ENCODE data around the gene LHFPL3. TPM values are rescaled to one million over a fixed set of nuclear protein-coding genes. Genes with fewer than 3 reads are reported as not detected.

LHFPL3 gene
- total RNA-seq, 2 donors from 2014 or later, result not detected

- DNase-seq (ENCODE audit: low spot score), result no peak
- Histone ChIP-seq H3K9me3 (no peaks in the 10 kb centered on the region), H3K27me3 (no peaks in the 10 kb centered on the region), H3K4me1 (no peaks in the 10 kb centered on the region), H3K36me3 (no peaks in the 10 kb centered on the region), H3K4me3 (no peak overlapping the region), H3K27ac (no peak overlapping the region)
- TF ChIP-seq CTCF (IDR thresholded peaks at IDR 0.05), result no peak
Observed at GRCh38 chr7:104908636-104909035, 580.2 kb downstream of the LHFPL3 start.

GRCh38 chr7:104909096-104909495 lies 580.7 kb downstream of the LHFPL3 start:
- Histone ChIP-seq H3K4me3 (no peak overlapping the region), H3K27me3 (no peaks in the 10 kb centered on the region), H3K36me3 (no peaks in the 10 kb centered on the region), H3K9me3 (no peaks in the 10 kb centered on the region), H3K4me1 (no peaks in the 10 kb centered on the region), H3K27ac (no peak overlapping the region)
- no peak for TF ChIP-seq CTCF (IDR thresholded peaks at IDR 0.05)
- DNase-seq (ENCODE audit: low spot score), result no peak

GRCh38 chr7:104914421-104914820 lies 586.0 kb downstream of the LHFPL3 start:
- H3K27me3 ChIP-seq, result no peaks in the 10 kb centered on the region
- H3K9me3 ChIP-seq, result no peaks in the 10 kb centered on the region
- no peak overlapping the region for H3K4me3 ChIP-seq
- no peak for DNase-seq (ENCODE audit: low spot score)
- no peaks in the 10 kb centered on the region for H3K4me1 ChIP-seq
- no peak for TF ChIP-seq CTCF (IDR thresholded peaks at IDR 0.05)
- no peaks in the 10 kb centered on the region for H3K36me3 ChIP-seq
- no peak overlapping the region for H3K27ac ChIP-seq

- H3K27ac ChIP-seq, result no peak overlapping the region
- H3K4me3 ChIP-seq, result no peak overlapping the region
- no peak for TF ChIP-seq CTCF (IDR thresholded peaks at IDR 0.05)
- no peaks in the 10 kb centered on the region for H3K9me3 ChIP-seq
- no peaks in the 10 kb centered on the region for H3K36me3 ChIP-seq
- no peaks in the 10 kb centered on the region for H3K27me3 ChIP-seq
- peaks cover 0 to 14% of the 10 kb centered on the region in 2 donors for H3K4me1 ChIP-seq
- no peak for DNase-seq (ENCODE audit: low spot score)
Observed at GRCh38 chr7:104921596-104921995, 593.2 kb downstream of the LHFPL3 start.

- peaks cover 0 to 14% of the 10 kb centered on the region in 2 donors for H3K4me1 ChIP-seq
- no peak overlapping the region for H3K4me3 ChIP-seq
- H3K27me3 ChIP-seq, result no peaks in the 10 kb centered on the region
- H3K36me3 ChIP-seq, result no peaks in the 10 kb centered on the region
- TF ChIP-seq CTCF (IDR thresholded peaks at IDR 0.05), result no peak
- no peaks in the 10 kb centered on the region for H3K9me3 ChIP-seq
- no peak for DNase-seq (ENCODE audit: low spot score)
- peak overlapping the region in 1 of 2 donors; percentile 10 for H3K27ac ChIP-seq
Observed at GRCh38 chr7:104922182-104923009, 594.0 kb downstream of the LHFPL3 start.
